A549 (cell line): ENCODE data around the gene TARP.

Experiments
- ATAC-seq, 2 experiments: fragments of 200-7000 bp in 1 of 2; fragments of >200 bp in 1 of 2; cut with Nextera tagmentation in 1 of 2; cut with Tn5 transposase in 1 of 2; 3 replicates each; pipeline versions ENCODE4 v1.8.0 to v1.9.1; 2018 to 2020; ENCODE audit warnings: mild to moderate bottlenecking in 1 of 2, moderate library complexity in 1 of 2
- CTCF ChIA-PET: fragments of 300-600 bp; sonication (Branson Sonifier 250); formaldehyde crosslinking; extraction: SDS; loops from one replicate; lab custom pipeline; 2021; ENCODE audit warnings: antibody characterized with exemption, inconsistent platforms; lab: Yijun Ruan, JAX
- POLR2A ChIA-PET: fragments of 350-600 bp; formaldehyde crosslinking; extraction: SDS; loops from one replicate; lab custom pipeline; 2021; ENCODE audit warnings: antibody characterized with exemption, inconsistent platforms; lab: Yijun Ruan, JAX
- DNase-seq, 2 experiments: peaks; one replicate each; pipeline versions ENCODE4 v3.0.0 to v3.0.0-alpha.2; 2011 to 2016; ENCODE audit warnings: low read depth in 1 of 2, low spot score in 1 of 2
- FAIRE-seq: peaks from 2 replicates; lab custom pipeline; 2011; peaks lifted over from hg19 to GRCh38; lab: Jason Lieb, UNC
- H3K27ac ChIP-seq, 2 experiments: fragments of >200 bp; sonication (Bioruptor Twin); formaldehyde crosslinking; 3 replicates each; pipeline ENCODE4 v1.5.1; 2016 to 2017
- H3K4me1 ChIP-seq: fragments of >200 bp; sonication (Bioruptor Twin); formaldehyde crosslinking; 3 replicates; pipeline ENCODE4 v1.6.1; 2016
- H3K4me2 ChIP-seq: fragments of >200 bp; sonication (Bioruptor Twin); formaldehyde crosslinking; 3 replicates; pipeline ENCODE4 v1.6.1; 2016
- H3K4me3 ChIP-seq: fragments of >200 bp; sonication (Bioruptor Twin); formaldehyde crosslinking; 3 replicates; pipeline ENCODE4 v1.5.1; 2016
- H3K9me3 ChIP-seq: fragments of >200 bp; sonication (Bioruptor Twin); formaldehyde crosslinking; 3 replicates; pipeline ENCODE4 v1.6.1; 2016
- CBX2 ChIP-seq: fragments of 200-600 bp; sonication (generic); IDR thresholded peaks from 2 replicates; pipeline ENCODE4 v1.6.1; 2016; ENCODE audit warnings: low read depth, mild to moderate bottlenecking, borderline replicate concordance
- CHD2 ChIP-seq: fragments of 150-350 bp; IDR thresholded peaks from 2 replicates; pipeline ENCODE4 v1.6.1; 2014; ENCODE audit warnings: low read length; ENCODE audit not compliant: partially characterized antibody
- EHF ChIP-seq: fragments of 250-450 bp; sonication (Bioruptor Pico); IDR thresholded peaks from 2 replicates; pipeline ENCODE4 v1.5.0; 2020; ENCODE audit warnings: mild to moderate bottlenecking
- ESRRA ChIP-seq: fragments of 150-350 bp; IDR thresholded peaks from 2 replicates; pipeline ENCODE4 v1.6.1; 2014; ENCODE audit warnings: mild to moderate bottlenecking, low read length, borderline replicate concordance
- FOSB ChIP-seq: fragments of 250-450 bp; sonication (Bioruptor Pico); IDR thresholded peaks from 2 replicates; pipeline ENCODE4 v1.5.0; 2020; ENCODE audit warnings: mild to moderate bottlenecking, moderate library complexity
- FOSL2 ChIP-seq, 2 experiments: fragments of 450-650 bp in 1 of 2; fragments of >200 bp in 1 of 2; sonication (Bioruptor Twin) in 1 of 2; formaldehyde crosslinking; IDR thresholded peaks; 2 replicates each; pipeline versions ENCODE4 v1.5.0 to v1.6.1; 2016 to 2020; ENCODE audit warnings: mild to moderate bottlenecking in 1 of 2, moderate library complexity in 1 of 2
- FOXS1 ChIP-seq: fragments of 250-450 bp; sonication (Bioruptor Pico); IDR thresholded peaks from 2 replicates; pipeline ENCODE4 v1.5.0; 2020; ENCODE audit warnings: mild to moderate bottlenecking, moderate library complexity
- GATA3 ChIP-seq: IDR thresholded peaks from 2 replicates; pipeline ENCODE4 v1.6.1; 2012; ENCODE audit warnings: borderline replicate concordance
- JUNB ChIP-seq: fragments of >200 bp; sonication (Bioruptor Twin); formaldehyde crosslinking; IDR thresholded peaks from 2 replicates; pipeline ENCODE4 v1.6.1; 2016
- KDM1A ChIP-seq: fragments of 200-600 bp; sonication (generic); IDR thresholded peaks from 2 replicates; pipeline ENCODE4 v1.6.1; 2016; ENCODE audit warnings: low read depth, mild to moderate bottlenecking
- MAFK ChIP-seq: fragments of 450-650 bp; IDR thresholded peaks from 2 replicates; pipeline ENCODE4 v1.6.1; 2014; ENCODE audit not compliant: partially characterized antibody
- MAX ChIP-seq: IDR thresholded peaks from 2 replicates; pipeline ENCODE4 v1.6.1; 2012
- MAZ ChIP-seq: fragments of 150-350 bp; IDR thresholded peaks from 2 replicates; pipeline ENCODE4 v1.6.1; 2014; ENCODE audit warnings: antibody characterized with exemption, low read depth, low read length, borderline replicate concordance
- MYC ChIP-seq: IDR thresholded peaks from 2 replicates; pipeline ENCODE4 v1.6.1; 2012; ENCODE audit warnings: mild to moderate bottlenecking, inconsistent platforms, low read length, improper control_type of control experiment, borderline replicate concordance
- NR3C1 ChIP-seq: fragments of >200 bp; sonication (Bioruptor Twin); formaldehyde crosslinking; IDR thresholded peaks from 3 replicates; pipeline ENCODE4 v1.6.1; 2017
- PBX3 ChIP-seq: IDR thresholded peaks from 2 replicates; pipeline ENCODE4 v1.6.1; 2012
- PHF8 ChIP-seq: fragments of 200-600 bp; sonication (generic); IDR thresholded peaks from 2 replicates; pipeline ENCODE4 v1.6.1; 2016; ENCODE audit warnings: low read depth, mild to moderate bottlenecking, antibody characterized with exemption, moderate library complexity, borderline replicate concordance
- RAD21 ChIP-seq, 2 experiments: fragments of >200 bp in 1 of 2; sonication (Bioruptor Twin) in 1 of 2; formaldehyde crosslinking in 1 of 2; IDR thresholded peaks in 1 of 2; conservative IDR thresholded peaks in 1 of 2; 2 replicates in 1 of 2; 3 replicates in 1 of 2; pipeline ENCODE4 v1.6.1; 2012 to 2018; ENCODE audit warnings: inconsistent platforms in 1 of 2
- RCOR1 ChIP-seq: fragments of 150-350 bp; IDR thresholded peaks from 2 replicates; pipeline ENCODE4 v1.6.1; 2014; ENCODE audit warnings: antibody characterized with exemption, low read length, low read depth
- RFX5 ChIP-seq: fragments of 450-650 bp; IDR thresholded peaks from 2 replicates; pipeline ENCODE4 v1.7.1; 2014; ENCODE audit warnings: antibody characterized with exemption, mild to moderate bottlenecking, moderate library complexity
- RNF2 ChIP-seq: fragments of 200-600 bp; sonication (generic); IDR thresholded peaks from 2 replicates; pipeline ENCODE4 v1.6.1; 2016; ENCODE audit warnings: low read depth, mild to moderate bottlenecking, antibody characterized with exemption, moderate library complexity, borderline replicate concordance
- SMC3 ChIP-seq: fragments of >200 bp; sonication (Bioruptor Twin); formaldehyde crosslinking; IDR thresholded peaks from 3 replicates; pipeline ENCODE4 v1.6.1; 2018; ENCODE audit warnings: inconsistent platforms
- SREBF2 ChIP-seq: fragments of 450-650 bp; IDR thresholded peaks from 2 replicates; pipeline ENCODE4 v1.6.1; 2014; ENCODE audit warnings: mild to moderate bottlenecking, moderate library complexity
- TFCP2L1 ChIP-seq: fragments of 250-450 bp; sonication (Bioruptor Pico); IDR thresholded peaks from 2 replicates; pipeline ENCODE4 v1.5.0; 2021; ENCODE audit warnings: mild to moderate bottlenecking
- TP53 ChIP-seq: fragments of 250-450 bp; sonication (Bioruptor Pico); IDR thresholded peaks from 2 replicates; pipeline ENCODE4 v1.5.0; 2021; ENCODE audit warnings: mild to moderate bottlenecking, moderate library complexity
- ZNF302 ChIP-seq: fragments of 250-450 bp; sonication (Bioruptor Pico); IDR thresholded peaks from 2 replicates; pipeline ENCODE4 v1.9.0; 2021; ENCODE audit warnings: inconsistent platforms, mild to moderate bottlenecking, moderate library complexity
- ZSCAN20 ChIP-seq: fragments of 250-450 bp; sonication (Bioruptor Pico); IDR thresholded peaks from 2 replicates; pipeline ENCODE4 v1.8.0; 2022; ENCODE audit warnings: mild to moderate bottlenecking, moderate library complexity
- WGBS: methylation state at CpG from one replicate; pipeline ENCODE4 v1.1.6; 2017; ENCODE audit errors: missing lambda C conversion rate; 5-methylcytosine and 5-hydroxymethylcytosine counted together

Gene TARP

GRCh38 chr7:38232502-38233366, 40.7 kb downstream of the TARP start:
- WGBS = 92% methylated on average over 11 of the region's 11 CpGs
- Histone ChIP-seq H3K4me3 (no peak overlapping the region), H3K9me3 (no peaks in the 10 kb centered on the region), H3K27ac (no peak overlapping the region), H3K4me2 (no peak overlapping the region), H3K4me1 (no peaks in the 10 kb centered on the region)
- ChIA-PET CTCF (interaction anchor here (1.2 to 1.4 kb wide), 2 partner anchors 87 to 337 kb away, joined by 3 to 5 read pairs; no protein-coding TSS in a partner anchor), POLR2A (no interaction called here)
- DNase-seq (no peak), FAIRE-seq (no peak), ATAC-seq (no peak; a peak in 2 of 6 replicates)
- TF ChIP-seq SREBF2 (no peak), RAD21 (conservative IDR thresholded peaks at IDR 0.05 in 1 of 2, IDR thresholded peaks at IDR 0.05 in 1 of 2) (no peak), NR3C1 (no peak), ZNF302 (CRISPR knock-in tag) (no peak), PBX3 (no peak), GATA3 (no peak), TFCP2L1 (CRISPR knock-in tag) (no peak), CHD2 (no peak), JUNB (no peak), EHF (CRISPR knock-in tag) (no peak), FOXS1 (CRISPR knock-in tag) (no peak), TP53 (CRISPR knock-in tag) (no peak), CBX2 (no peak), FOSB (no peak)

- no peaks in the 10 kb centered on the region for H3K4me1 ChIP-seq
- ChIA-PET POLR2A (no interaction called here), CTCF (interaction anchor here (1.4 kb wide), 1 partner anchor 122 kb away, joined by 4 read pairs; no protein-coding TSS in a partner anchor)
- WGBS = 88% methylated on average over 6 of the region's 6 CpGs
- ATAC-seq = no peak
- H3K4me3 ChIP-seq = no peak overlapping the region
- no peak for DNase-seq
- no peak overlapping the region for H3K27ac ChIP-seq
- TF ChIP-seq MAX = no peak
- TF ChIP-seq MYC = no peak
- TF ChIP-seq ZSCAN20 (CRISPR knock-in tag) = no peak
- TF ChIP-seq MAZ = no peak
- no peak for TF ChIP-seq CBX2
- TF ChIP-seq RCOR1 = no peak
- FAIRE-seq = no peak
- H3K9me3 ChIP-seq = no peaks in the 10 kb centered on the region
- no peak overlapping the region for H3K4me2 ChIP-seq
Measured at GRCh38 chr7:38229884-38230642, 43.4 kb downstream of the TARP start.

GRCh38 chr7:38229386-38229785, 44.0 kb downstream of the TARP start:
- H3K27ac ChIP-seq = no peak overlapping the region
- TF ChIP-seq RFX5 = no peak
- no peak for TF ChIP-seq EHF (CRISPR knock-in tag)
- no peak for TF ChIP-seq TP53 (CRISPR knock-in tag)
- no peak for TF ChIP-seq PHF8
- no peak for TF ChIP-seq ESRRA
- TF ChIP-seq MAFK = no peak
- TF ChIP-seq FOSL2 (IDR thresholded peaks at IDR 0.05) = no peak
- TF ChIP-seq FOSL2 (CRISPR knock-in tag; IDR thresholded peaks at IDR 0.05) = no peak
- TF ChIP-seq JUNB = no peak
- no peak for TF ChIP-seq SMC3
- TF ChIP-seq RNF2 = no peak
- TF ChIP-seq KDM1A = no peak
- H3K9me3 ChIP-seq = no peaks in the 10 kb centered on the region
- no peak for DNase-seq
- H3K4me3 ChIP-seq = no peak overlapping the region
- ChIA-PET POLR2A (no interaction called here), CTCF (interaction anchor here (1.4 kb wide), 1 partner anchor 121 kb away, joined by 4 read pairs; no protein-coding TSS in a partner anchor)
- no peak for FAIRE-seq
- H3K4me1 ChIP-seq = no peaks in the 10 kb centered on the region
- ATAC-seq = no peak
- no peak overlapping the region for H3K4me2 ChIP-seq
- 97% methylated on average over 6 of the region's 6 CpGs for WGBS
